Left kidney (tissue), 8 donors: ENCODE results near the gene SLC22A1. TPM values are rescaled to one million over a fixed set of nuclear protein-coding genes. Genes with fewer than 3 reads are reported as not detected.
"Not testable (repeated sequence)": the region's sequence is repeated elsewhere in the genome, so short reads cannot be mapped to it uniquely, and the experiment has no call there.

Experiments used
- DNase-seq: peaks from one replicate; pipeline ENCODE4 v3.0.0-alpha.2; 2013
- long read RNA-seq, 8 donors: transcript quantifications; one replicate each; lab custom pipeline, GENCODE V29; 2026
- polyA plus RNA-seq: library from polyadenylated mRNA; unstranded; fragments of 120-200 nt; gene quantifications from one replicate; pipeline ENCODE4 v1.2.1, GENCODE V29; 2013; ENCODE audit not compliant: insufficient read length

The SLC22A1 gene
- polyA plus RNA-seq = 1.5 TPM
- long read RNA-seq, donor 1 = 0 reads
- long read RNA-seq, donor 2 = 0 reads
- long read RNA-seq, donor 3 = 0 reads
- long read RNA-seq, donor 4 = 0 reads
- long read RNA-seq, donor 5 = 0 reads
- long read RNA-seq, donor 6 = 0 reads
- long read RNA-seq, donor 7 = 0 reads
- long read RNA-seq, donor 8 = 0 reads

DNA sequence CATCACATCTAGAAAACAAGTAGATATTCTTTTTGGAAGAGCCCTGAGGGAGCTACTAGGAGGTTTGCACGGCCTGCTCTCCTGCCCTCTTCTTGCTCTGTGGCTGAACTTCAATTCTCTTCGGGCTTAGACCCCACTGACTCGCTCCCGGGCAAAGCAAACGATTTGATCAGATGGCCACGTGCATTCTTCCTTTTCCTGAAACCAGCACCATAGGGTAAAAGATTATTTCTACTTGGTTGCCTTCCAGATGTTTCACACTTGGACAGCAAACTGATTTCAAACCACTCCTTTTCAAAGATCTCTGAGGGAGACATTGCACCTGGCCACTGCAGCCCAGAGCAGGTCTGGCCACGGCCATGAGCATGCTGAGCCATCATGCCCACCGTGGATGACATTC lies at the start of gene SLC22A1:
Gene SLC22A1 (plus strand): TSS at position 258 of the 400 bp plus-strand sequence. CDS start 121 bp downstream, at position 379.
- DNase-seq = no peak

DNA sequence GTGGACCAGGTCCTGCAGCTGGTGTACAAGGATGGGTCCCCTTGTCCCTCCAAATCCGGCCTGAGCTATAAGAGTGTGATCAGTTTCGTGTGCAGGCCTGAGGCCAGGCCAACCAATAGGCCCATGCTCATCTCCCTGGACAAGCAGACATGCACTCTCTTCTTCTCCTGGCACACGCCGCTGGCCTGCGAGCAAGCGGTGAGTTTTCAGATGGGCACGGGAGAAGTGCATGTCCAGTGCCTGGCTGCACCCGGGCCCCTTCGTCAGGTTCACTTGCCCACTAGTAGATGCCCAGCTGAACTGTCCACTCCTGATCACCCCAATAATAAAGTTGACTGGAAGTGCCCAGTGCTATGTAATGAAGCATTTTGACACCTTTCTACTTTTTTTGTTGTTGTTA lies 48.3 kb upstream of the SLC22A1 start:
- DNase-seq = no peak

DNA sequence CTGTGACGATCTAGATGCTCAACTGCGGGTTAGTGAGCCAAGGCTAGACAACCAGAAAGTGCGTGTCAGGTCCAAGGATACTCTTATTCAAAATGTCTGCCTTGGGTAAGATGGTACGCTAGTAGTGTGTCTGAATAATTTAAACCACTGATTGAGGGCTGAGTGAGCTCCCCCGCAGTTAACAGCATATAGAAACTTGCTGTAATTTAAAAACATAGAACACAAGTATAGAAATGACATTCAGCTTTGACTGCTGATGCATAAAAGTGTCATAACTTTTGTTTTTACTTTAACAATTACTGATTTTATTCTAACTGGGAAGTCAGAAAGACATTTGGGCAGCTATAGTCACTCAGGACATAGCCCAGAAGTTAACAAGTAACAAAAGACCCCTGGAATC lies 45.6 kb upstream of the SLC22A1 start:
- DNase-seq = no peak

DNA sequence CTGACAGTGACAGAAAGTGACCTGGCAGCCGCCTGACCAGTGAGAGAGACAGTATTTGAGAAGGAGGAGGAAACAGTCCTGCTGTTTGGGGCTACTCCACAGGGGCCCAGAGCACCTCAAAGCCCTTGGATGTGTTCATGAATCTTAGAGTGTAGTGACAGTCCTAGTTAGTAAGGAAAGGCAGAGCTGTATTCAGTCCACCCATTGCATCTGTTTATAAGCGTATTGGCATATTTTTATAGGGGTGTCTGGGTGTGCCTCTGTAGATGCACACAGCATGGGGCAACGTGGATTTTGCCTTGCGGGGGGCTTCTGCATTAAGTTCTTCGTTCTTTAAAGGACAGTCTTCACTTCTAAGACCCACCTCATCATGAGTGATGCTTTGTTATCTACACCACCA lies 44.6 kb upstream of the SLC22A1 start:
- no peak for DNase-seq

DNA sequence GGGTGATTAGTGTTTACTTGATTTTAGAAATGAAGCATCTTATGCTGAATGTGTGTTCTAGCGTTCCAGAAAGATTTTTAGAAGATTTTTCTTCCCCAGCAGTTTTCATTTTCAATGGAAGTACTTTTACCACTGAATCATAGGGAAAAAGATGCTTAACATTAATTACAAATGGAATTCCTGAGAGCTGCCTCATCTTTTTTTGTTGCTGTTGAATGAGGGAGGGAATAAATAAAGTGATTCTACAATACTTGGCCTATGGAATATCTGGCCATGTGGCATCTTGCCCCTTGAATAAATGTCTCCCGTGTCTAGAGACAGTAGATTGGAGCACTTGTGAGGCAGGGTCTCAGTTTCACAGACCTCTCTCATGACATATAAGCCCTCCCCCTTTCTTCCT lies 44.1 kb upstream of the SLC22A1 start:
- DNase-seq = no peak

DNA sequence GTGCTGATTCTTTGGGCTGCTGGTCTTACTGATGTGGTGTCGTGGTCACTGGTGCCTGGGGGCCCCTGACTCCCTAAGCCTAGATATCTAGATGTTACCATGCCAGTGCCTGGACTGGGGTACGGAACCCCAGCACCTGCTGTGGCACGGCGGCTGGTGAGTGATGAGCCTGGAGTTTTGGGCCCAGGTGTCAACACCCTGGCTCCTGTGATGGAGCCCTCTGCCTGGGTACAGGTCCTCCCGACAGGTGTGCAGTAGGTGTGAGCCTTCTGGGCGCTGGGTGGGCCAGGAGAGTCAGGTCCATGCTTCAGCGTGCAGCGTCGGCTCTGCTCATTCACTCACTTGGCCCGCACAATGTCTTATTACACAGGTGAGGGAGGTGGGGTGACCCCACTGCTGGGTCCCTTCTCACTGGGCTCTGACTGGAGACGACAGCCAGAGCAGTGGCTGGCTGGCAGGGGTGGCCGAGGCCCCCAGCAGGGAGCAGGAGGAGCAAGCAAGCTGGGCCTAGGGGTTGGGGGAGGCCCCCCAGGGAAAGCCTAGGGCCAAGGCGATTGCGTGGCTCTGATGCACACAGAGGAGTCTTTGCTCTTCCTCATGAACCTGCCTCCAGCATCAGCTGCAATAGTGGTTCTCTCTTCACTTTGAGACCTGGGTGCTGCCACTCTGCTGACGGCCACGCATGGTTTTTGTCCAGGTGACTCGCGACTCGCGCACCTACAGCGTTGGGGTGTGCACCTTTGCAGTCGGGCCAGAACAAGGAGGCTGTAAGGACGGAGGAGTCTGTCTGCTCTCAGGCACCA lies 42.5 kb upstream of the SLC22A1 start:
- DNase-seq = no peak

DNA sequence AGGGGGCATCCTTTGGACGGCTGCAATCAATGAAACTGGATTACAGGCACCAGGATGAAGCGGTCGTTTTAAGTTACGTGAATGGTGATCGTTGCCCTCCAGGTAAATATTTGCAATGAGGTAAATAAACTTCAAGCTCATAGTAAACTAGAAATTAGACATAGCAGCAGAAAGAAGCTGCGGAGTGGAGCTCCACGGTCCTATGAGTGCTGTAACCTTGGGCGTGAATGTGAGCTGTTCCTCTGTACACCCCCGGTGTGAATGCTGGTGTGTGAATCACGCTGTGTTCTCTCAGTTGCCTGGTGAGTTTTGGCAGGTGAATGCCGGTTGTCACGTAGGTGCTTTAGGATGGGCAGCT lies 42.0 kb upstream of the SLC22A1 start:
- DNase-seq = no peak

DNA sequence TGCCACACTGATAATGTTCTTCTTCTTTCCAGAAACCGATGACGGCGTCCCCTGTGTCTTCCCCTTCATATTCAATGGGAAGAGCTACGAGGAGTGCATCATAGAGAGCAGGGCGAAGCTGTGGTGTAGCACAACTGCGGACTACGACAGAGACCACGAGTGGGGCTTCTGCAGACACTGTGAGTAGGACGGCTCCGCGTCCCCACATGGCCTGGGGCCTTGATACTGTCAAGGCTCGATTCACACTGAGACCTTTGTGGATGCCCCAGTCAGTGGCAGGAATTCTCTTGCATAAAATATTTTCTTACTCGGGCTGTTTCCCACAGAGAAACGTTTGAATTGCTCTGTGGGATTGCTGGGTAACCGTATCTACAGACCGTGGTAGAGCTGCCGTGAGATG lies 41.5 kb upstream of the SLC22A1 start:
- DNase-seq = no peak

DNA sequence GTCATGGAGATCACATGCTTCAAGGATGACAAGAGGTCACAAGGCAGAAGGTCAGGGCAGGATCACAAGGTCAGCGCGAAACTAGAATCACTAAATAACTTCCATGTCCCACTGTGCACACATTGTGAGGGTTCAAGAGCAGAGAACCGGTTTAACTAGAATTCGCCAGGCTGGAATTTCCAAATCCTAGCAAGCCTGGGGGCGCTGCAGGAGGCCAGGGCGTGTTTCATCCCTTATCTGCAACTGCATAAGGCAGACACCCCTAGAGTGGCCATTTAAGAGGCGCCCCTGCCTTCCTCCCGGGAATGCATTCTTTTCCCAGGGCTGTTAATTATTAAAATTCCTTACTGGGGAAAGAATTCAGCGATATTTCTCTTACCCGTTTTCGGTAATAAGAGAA lies 40.2 kb upstream of the SLC22A1 start:
- no peak for DNase-seq

DNA sequence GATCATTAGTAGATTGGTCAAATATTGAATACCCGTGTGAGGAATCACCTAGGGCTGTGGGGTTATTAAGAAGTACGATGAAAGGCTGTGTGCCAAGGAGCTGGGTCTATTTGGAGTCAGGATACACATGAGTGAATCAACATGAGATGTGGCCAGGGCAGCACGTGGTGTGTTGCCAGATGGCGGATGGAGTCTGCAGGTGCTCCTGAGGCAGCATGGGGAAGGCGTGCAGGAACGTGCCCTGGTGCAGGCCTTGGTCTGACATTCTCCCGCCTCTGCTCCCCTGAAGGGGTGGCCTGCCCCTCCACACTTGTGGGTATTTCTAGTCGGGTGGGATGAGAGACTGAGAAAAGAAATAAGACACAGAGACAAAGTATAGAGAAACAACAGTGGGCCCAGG lies 39.0 kb upstream of the SLC22A1 start:
- no peak for DNase-seq

DNA sequence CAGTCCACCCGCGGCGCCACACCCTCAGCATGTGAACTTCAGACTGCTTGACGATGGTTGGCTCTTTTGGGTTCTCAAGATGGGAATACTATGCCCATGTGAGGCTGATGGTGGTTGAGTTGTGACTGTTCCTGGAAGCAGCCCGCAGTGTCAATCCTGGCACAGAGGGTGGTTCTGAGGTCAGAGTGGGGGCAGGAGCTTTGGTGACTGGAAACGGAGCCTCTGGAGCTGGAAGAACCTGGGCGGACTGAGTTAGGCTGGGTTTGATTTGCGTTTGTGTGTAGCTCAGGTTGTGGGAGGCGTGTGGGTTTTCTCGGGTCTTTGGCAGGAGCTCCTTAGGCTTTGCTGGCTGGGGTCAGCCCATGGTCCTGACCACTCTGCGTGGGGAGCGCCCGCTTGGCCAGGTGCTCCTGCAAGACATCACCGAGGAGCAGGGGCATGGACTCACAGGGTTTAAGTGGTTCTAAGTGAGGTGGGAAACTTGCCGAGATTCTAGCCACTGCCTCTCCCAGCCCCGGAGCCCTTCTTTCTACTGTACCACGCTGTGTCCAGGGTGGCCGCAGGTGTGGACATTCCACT lies 37.3 kb upstream of the SLC22A1 start:
- DNase-seq = no peak

DNA sequence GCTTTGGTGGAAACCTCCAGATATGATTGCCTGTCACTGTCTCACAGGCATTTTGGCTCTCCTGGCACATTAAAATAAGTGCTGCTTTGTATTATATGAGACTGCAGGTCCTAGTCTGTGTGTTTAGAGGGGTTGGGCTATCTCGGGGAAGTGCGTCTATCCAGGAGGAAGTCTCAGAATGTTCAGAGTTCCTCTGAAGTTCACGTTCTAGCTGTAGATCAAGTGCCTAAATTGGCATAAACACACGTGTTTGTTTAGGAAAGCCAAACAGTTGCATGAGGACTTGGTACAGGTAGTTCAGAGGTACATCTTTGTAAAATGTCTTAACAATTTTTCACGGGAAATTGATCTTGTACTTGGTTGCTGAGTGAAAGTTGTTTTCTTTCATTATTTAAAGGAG lies 36.4 kb upstream of the SLC22A1 start:
- DNase-seq = no peak

DNA sequence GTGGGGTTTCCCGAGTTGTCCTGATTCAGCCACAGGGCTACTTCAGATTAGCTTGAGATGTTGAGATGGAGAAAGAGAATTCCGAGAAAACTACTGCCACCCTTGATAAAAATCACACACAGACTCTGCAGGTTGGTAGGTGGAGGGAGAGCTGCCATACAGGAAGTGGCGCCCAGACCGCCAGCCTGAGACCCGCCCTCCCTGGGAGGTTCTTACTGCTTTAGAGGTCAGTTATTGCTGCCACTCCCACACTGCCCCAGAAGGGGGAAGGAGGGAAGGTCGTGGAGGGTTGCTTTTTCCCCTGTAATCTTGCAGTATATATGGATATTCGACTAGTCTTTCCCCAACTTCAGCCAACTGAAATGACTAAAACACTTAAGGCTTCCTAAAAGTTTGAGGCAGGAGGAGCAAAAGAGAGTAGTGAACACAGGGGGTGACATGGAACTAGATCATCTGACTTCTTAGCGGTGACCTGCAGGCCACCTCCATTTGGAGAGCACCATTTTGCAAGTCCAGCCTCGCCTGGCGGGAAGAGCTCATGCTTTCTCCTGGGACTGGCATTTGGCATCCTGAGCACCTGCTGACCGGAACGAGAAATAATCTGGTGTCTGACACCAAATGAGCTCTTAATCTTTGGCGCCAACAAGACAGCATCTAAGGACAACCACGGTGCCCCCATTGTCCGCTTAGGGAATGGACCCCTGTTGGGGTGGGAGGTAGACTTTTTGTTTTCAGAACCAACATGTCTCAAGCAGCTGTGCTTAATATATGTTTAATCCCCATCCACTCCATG lies 35.7 kb upstream of the SLC22A1 start:
- DNase-seq = no peak

DNA sequence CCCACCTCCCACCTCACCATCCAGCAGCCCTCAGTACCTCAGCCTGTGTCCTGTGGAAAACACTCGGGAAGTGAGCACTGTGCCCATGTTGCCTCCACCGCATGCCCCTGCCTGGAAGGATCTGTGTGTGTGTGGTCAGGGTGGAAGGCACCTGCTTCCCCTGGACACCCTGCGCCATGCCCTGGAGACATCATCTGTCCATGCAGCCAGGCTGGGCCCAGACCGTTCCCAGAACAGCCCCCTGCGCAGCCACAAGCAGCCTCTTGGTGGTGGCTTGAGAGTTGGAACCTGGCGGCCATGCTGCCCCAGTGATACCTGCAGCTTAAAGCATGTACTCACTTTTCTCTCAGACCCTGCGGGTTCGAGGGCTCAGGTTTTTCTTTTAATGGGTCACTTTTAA lies 34.9 kb upstream of the SLC22A1 start:
- DNase-seq = no peak

DNA sequence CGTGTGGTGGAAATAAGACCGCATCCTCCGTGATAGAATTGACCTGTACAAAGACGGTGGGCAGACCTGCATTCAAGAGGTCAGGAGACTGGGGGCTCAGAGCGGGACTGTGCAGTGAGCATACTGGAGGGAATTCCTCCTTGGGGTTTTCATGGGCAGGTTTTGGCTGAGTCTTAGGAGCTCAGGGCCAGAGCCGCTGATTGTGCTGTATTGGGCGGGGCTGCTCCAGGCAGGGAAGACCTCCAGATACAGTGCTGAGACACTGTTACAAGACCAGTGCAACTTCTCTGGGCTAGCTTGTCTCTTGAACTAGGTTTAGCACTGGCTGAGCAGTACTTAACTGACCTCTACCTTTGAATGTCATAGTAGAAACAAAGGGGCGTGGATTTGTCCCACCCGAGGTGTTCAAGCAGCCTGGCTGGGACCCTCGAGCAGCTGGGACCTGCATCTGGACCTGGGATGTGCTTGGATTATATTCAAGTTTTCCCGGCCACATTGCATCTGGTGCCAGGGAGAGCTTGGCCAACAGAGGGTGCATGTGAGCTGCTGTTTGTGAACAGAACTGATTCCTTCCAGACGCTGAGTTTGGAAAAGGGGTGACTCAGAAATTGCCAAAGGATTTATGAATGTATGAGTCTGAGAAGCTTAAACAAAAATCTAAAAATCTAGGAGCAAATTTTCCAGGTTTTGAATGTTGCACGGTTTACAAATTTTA lies 33.4 kb upstream of the SLC22A1 start:
- DNase-seq = peak; percentile 42

DNA sequence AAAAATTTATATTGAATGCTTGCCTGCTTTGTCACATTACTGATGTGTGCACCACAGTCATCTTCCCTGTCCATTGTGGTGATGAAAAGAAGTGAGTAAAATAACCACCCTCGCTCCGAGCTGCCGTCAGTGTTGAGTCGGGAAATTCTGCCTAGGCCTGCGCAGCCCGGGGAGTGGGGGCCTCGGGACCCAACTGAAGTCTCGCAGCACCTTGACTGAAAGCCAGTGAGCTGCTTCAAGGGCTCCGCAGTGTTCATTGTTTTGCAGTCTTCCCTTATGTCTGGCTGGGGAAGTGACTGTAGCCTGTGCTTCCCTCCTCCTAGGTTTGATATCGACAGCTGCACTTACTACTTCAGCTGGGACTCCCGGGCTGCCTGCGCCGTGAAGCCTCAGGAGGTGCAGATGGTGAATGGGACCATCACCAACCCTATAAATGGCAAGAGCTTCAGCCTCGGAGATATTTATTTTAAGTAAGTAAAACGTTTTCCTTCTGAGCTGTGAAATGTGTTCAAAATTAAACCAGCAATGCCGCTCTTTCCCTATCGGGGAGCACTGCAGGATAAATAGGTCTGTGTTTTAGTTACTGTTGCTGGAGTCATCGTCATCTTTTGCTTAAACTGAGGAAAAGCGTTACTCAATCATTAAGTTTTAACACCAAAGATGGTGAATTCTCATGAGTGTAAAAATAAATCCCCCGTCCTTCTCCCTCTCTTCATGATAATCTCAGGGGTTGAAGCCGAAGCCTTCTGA lies 32.7 kb upstream of the SLC22A1 start:
- DNase-seq = no peak

DNA sequence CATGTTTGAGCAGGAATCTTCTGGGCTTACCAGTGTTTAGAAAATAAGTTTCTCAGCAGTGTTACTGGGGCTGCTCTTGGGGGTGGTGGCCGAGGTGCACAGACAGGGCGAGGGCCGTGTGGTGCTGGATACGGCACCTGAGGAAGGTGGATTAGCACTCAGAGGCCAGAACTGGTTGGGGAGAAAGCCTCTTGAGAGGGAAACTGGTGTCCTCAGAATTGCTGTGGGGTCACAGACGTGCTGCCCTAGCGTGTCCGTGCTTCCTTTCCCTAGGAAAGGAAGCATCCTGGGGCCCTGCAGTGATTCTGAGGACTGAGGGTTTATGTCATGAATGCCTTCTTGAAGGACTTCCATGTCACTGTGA lies 32.1 kb upstream of the SLC22A1 start:
- DNase-seq = no peak

DNA sequence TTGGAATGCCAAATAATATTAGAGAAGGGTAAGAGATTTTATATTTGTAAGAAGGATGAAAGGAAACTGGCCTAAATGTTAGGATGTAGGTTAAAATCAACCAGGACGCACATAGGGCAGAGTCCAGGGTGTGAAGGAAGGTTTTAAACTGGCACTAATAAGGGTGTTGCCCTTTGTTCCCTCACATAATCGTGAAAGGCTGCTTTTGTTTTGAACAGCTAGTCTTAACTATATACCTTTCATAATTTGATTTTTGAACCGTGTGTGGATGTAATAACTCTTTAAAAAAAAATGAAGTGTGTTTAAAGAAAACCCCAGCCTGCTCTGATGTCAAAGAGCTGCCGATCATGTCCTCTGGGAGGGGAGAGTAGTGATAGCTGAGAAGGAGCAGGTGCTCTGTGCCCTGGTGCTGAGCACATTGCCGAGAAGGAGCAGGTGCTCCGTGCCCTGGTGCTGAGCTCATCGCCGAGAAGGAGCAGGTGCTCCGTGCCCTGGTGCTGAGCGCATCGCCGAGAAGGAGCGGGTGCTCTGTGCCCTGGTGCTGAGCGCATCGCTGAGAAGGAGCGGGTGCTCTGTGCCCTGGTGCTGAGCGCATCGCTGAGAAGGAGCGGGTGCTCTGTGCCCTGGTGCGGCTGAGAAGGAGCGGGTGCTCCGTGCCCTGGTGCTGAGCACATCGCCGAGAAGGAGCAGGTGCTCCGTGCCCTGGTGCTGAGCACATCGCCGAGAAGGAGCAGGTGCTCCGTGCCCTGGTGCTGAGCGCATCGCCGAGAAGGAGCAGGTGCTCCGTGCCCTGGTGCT lies 31.0 kb upstream of the SLC22A1 start:
- not testable (repeated sequence) for DNase-seq

DNA sequence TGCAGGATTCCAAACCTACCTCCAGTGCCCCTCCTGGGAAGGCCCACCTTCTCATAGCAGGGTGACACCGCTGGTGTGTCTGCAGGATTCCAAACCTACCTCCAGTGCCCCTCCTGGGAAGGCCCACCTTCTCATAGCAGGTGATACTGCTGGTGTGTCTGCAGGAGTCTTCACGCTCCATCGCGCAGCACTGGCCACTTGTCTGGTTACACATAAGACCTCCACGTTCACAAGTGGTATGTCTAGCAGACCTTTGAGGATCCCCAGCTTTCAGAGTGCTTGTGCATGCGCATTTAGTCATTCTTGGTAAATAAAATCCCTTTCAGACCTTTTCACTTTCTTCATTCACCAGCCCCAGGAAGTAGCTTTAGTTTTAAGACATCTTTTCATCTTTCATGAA lies 29.4 kb upstream of the SLC22A1 start:
- DNase-seq = not testable (repeated sequence)

DNA sequence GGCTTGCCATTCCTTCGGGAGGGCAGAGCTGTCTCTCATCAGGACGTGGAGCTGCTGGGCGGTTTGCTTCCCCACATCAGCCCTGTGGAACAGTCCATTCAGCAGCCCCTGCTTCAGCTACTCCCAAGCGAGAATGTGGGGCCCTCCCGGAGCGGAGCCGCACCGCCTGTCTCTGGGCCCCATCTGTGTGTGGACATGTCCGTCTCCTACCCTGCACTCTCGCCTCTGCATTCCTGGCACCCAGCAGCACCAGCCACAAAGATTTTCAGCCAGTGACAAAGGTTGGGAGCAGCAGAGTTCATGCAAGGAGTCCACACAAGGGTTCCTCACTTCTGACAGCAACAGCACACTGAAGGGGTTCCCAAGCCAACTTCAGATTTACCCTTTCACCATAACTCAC lies 29.0 kb upstream of the SLC22A1 start:
- no peak for DNase-seq

DNA sequence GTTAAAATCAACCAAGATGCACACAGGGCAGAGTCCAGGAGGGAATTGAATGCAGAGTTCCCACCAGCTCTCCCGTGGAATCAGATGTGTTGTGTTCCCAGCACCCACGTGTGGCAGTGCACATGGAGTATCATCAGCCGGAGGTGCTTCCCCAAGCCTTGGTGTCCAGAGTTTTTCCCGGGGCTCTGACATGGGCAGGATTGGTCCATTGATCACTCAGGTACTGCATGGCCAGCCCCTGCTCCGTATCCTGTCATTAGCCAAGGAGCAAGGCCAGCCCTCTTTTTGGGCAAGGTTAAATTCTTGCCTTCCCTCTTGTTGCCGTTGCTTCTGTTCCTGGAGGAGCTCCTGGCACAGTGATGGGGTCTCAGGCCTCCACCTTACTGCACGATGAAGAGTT lies 28.6 kb upstream of the SLC22A1 start:
- no peak for DNase-seq
